Stimulated activated CD4-positive, alpha-beta T cell treated with anti-CD3 and anti-CD28 coated beads, Interleukin-1b, Interleukin-23, amount 100 ng/mL, for 48 hours (primary cell): ENCODE measurements around the gene GPR162.
A peak's percentile ranks its signal among the peaks of the same experiment; 100 is the strongest.
"Not testable (repeated sequence)": the region's sequence is repeated elsewhere in the genome, so short reads cannot be mapped to it uniquely, and the experiment has no call there.

ENCODE experiments used
- DNase-seq: peaks from one replicate; pipeline ENCODE4 v3.0.0-alpha.2; 2020

Gene GPR162

GRCh38 chr12:6861391-6861790 is 39.8 kb downstream of the GPR162 start:
- DNase-seq: no peak

DNA sequence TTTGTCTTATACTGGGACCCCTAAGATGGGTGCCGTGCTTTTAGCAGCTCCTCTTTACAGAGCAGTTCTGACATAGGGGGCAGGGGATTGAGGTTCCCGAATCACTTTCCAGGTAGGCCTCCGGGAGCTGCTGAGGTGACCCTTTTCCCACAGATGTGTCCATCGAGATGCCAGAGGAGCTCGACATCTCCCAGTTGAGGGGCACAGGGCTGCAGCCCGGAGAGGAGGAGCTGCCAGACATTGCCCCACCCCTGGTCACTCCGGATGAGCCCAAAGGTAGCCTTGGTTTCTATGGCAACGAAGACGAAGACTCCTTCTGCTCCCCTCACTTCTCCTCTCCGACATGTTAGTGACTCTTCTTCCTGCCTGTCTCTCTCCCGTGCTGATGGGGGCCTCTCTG is 41.4 kb downstream of the GPR162 start:
- DNase-seq: no peak

- no peak for DNase-seq
These were observed 42.1 kb downstream of the GPR162 start for GRCh38 chr12:6863586-6864321.

DNA sequence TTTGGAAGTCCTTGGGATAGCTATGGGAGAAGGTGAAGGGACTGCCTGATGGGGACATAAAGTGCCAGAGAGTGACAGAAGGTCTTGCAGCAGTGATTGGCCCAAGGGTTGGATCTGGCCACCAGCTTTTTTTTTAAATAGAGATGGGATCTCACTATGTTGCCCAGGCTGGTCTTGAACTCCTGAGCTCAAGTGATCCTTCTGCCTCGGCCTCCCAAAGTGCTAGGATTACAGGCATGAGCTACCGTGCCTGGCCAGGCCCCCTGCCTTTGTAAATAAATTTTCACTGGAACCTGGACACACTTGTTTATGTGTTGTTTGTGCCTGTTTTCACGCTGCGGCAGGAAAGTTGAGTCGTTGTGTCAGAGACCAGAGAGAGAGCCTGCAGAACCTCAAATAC is 43.7 kb downstream of the GPR162 start:
- DNase-seq: not testable (repeated sequence)

- no peak for DNase-seq
These were observed 44.7 kb downstream of the GPR162 start for GRCh38 chr12:6866163-6866919.

DNA sequence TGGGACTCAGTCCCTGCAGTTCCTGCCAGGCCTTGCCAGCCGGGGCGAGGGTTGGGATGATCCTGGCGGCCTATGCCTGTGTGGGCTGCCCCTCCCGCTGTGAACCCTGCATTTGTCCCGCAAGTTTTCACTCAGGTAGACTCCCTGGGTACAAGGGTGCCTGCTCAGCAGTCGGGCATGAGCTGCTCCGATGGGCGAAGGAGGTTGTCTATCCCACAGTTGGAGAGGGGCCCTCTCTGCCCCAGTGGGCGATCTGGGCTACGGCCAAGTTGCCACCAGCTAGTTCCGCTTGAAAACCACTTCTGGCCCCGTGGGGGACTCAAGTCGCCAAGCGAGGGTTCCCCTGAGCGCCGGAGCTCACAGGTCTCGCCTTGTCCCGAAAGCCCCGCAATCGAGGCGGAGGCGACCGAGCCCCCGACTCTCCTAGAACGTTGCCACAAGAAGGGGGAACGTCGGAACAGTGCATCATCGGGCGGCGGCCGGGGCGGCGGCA is 45.3 kb downstream of the GPR162 start:
- peak; percentile 13 for DNase-seq

DNA sequence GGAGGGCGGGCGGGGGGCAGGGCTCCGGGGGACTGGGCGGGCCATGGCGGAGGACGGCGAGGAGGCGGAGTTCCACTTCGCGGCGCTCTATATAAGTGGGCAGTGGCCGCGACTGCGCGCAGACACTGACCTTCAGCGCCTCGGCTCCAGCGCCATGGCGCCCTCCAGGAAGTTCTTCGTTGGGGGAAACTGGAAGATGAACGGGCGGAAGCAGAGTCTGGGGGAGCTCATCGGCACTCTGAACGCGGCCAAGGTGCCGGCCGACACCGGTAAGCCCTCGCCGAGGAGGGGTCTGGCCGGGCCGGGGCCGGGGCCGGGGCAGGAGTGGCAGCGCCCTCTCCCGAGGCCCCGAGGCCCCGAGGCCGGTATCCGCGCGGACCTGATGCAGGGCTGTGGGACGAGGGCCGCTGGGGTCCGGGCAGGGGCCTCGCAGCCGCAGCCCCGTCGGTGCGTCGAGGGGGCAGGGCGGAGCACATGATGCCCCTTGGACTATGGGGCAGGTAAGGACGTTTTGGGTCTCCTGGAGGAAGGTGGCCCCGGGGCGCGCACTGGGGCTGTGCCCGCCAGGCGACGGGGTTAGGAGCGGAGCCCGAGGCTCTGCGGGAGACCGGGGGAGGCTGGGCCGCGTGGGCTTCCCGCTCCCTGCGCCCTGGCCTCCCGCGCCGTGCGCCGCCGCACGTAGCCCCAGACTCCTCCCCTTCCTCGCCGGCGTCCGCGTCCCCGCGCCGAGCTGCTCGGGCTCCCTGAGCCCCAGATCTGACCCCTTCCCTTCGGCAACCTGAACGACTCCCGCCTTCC is 46.0 kb downstream of the GPR162 start, which contains the start of gene TPI1:
TPI1 (plus strand) TSS at position 119 of the 798 bp plus-strand sequence; CDS start at position 155, 36 bp downstream.
- DNase-seq: peak; percentile 81

GRCh38 chr12:6868211-6869048 is 46.8 kb downstream of the GPR162 start:
- DNase-seq: peak; percentile 19

GRCh38 chr12:6869049-6870021 is 47.7 kb downstream of the GPR162 start:
- DNase-seq: peak; percentile 84

DNA sequence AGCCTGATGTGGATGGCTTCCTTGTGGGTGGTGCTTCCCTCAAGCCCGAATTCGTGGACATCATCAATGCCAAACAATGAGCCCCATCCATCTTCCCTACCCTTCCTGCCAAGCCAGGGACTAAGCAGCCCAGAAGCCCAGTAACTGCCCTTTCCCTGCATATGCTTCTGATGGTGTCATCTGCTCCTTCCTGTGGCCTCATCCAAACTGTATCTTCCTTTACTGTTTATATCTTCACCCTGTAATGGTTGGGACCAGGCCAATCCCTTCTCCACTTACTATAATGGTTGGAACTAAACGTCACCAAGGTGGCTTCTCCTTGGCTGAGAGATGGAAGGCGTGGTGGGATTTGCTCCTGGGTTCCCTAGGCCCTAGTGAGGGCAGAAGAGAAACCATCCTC is 48.7 kb downstream of the GPR162 start:
- not testable (repeated sequence) for DNase-seq

GRCh38 chr12:6871052-6871957 is 49.7 kb downstream of the GPR162 start:
- peak; percentile 53 for DNase-seq

- peak; percentile 82 for DNase-seq
These were observed 50.7 kb downstream of the GPR162 start for GRCh38 chr12:6872073-6873048.

DNA sequence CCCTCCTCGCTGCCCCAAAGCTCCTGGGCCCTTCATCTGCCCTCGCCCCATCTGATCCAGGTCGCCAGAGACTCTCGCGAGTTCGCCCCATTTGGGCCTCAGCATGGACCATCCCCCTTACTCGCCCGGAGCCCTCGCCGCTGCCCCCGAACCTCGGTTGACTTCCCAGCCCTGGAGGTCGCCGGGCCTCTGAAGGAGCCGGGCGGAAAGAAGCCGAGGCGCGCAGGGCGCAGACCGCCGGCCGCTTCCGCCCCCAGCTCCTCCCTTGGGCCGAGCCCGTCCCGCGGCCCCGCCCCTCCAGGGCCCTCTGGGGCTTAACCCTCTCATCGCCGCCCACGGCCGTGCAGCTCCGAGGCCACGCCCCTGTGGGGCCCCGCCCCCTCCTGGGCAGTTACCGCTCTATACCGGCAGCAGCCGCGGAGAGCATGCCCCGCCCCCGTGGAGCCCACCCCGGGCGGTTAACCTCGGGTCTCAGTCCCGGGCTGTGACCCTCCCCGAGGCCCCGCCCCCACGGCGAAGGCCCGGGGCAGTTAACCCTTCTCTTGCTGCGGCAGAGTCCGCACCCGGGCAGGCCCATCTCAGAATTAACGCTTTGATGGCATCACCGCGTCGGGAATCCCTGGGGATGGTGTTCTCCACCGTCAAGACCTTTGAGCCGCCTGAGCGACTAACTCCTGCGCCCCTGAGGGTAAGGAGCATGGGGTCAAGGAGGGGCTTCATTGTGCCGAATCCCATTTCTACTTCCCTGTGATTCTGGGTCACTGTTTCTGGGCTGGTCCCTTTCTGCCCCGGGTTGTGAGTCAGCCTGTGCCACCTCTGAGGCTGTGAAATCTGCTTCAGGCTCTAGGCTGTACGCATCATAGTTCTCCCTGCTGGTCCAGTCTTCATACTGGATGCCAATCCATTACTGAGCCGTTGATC is 51.7 kb downstream of the GPR162 start, which contains the start of gene SPSB2:
SPSB2 (minus strand) TSS at position 210 of the 921 bp plus-strand sequence. CDS start 402 bp downstream, outside the sequence.
- peak; percentile 98 for DNase-seq

DNA sequence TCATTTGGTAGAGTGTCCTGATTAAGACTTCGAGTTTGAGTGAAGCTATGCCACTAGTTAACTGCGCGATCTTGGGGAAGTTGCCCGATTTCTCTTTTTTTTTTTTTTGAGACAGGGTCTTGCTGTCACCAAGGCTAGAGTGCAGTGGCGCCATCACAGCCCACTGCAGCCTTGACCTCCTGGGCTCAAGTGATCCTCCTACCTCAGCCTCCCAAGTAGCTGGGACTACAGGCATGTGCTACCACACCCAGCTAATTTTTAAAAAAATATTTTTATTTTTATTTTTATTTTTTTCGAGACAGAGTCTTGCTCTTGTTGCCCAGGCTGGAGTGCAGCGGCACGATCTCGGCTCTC is 52.4 kb downstream of the GPR162 start:
- DNase-seq: not testable (repeated sequence)
